IMR-90 (cell line): ENCODE measurements around the gene DISC1. TPM values are rescaled to one million over a fixed set of nuclear protein-coding genes. Genes with fewer than 3 reads are reported as not detected.
A peak's percentile ranks its signal among the peaks of the same experiment; 100 is the strongest.

ENCODE experiments used
- ATAC-seq: fragments of 200-7000 bp; cut with Tn5 transposase; 2 replicates; pipeline ENCODE4 v1.9.1; 2020; ENCODE audit warnings: low read depth, mild to moderate bottlenecking, moderate library complexity
- BruUV-seq: library from RNA; stranded (reverse); fragments of 400-500 nt; replicated peaks from 2 replicates; lab custom pipeline; 2021; lab: Mats Ljungman, UMichigan
- CTCF ChIA-PET: fragments of 300-600 bp; formaldehyde crosslinking; extraction: SDS; loops from one replicate; lab custom pipeline; 2021; ENCODE audit warnings: antibody characterized with exemption; lab: Yijun Ruan, JAX
- POLR2A ChIA-PET: fragments of 300-600 bp; sonication (Branson Sonifier 250); formaldehyde crosslinking; loops from one replicate; lab custom pipeline; 2022; ENCODE audit warnings: antibody characterized with exemption; ENCODE audit not compliant: unreplicated experiment; lab: Charles Lee
- DNase-seq: peaks from one replicate; pipeline ENCODE4 v3.0.0; 2013
- H2AFZ ChIP-seq: replicated peaks from 2 replicates; pipeline ENCODE3; 2013; ENCODE audit warnings: low read length, mild to moderate bottlenecking; ENCODE audit not compliant: poor library complexity
- H2AK5ac ChIP-seq: 2 replicates; pipeline ENCODE4 v1.6.1; 2013; ENCODE audit warnings: low read depth, low read length, inconsistent platforms
- H2AK9ac ChIP-seq: replicated peaks from 2 replicates; pipeline ENCODE3; 2013; ENCODE audit warnings: mild to moderate bottlenecking, low read depth, low read length, moderate library complexity; ENCODE audit not compliant: poor library complexity
- H2BK120ac ChIP-seq: 2 replicates; pipeline ENCODE4 v1.6.1; 2013; ENCODE audit warnings: low read depth, low read length, inconsistent platforms
- H2BK15ac ChIP-seq: 3 replicates; pipeline ENCODE4 v1.6.1; 2013; ENCODE audit warnings: low read depth, low read length, inconsistent platforms
- H2BK20ac ChIP-seq: 2 replicates; pipeline ENCODE4 v1.6.1; 2013; ENCODE audit warnings: low read depth, mild to moderate bottlenecking, inconsistent platforms, low read length, moderate library complexity
- H2BK5ac ChIP-seq: 2 replicates; pipeline ENCODE4 v1.6.1; 2013; ENCODE audit warnings: mild to moderate bottlenecking, low read depth, low read length, inconsistent platforms; ENCODE audit not compliant: poor library complexity, severe bottlenecking
- H3K14ac ChIP-seq: replicated peaks from 2 replicates; pipeline ENCODE4 v1.6.1; 2013; ENCODE audit warnings: low read depth, low read length, inconsistent platforms
- H3K18ac ChIP-seq: 2 replicates; pipeline ENCODE4 v1.6.1; 2013; ENCODE audit warnings: low read depth, low read length, control low read depth
- H3K23ac ChIP-seq: 2 replicates; pipeline ENCODE4 v1.6.1; 2013; ENCODE audit warnings: low read depth, low read length, inconsistent platforms
- H3K27ac ChIP-seq: 2 replicates; pipeline ENCODE4 v1.5.1; 2013; ENCODE audit warnings: mild to moderate bottlenecking, control low read depth, low read length; ENCODE audit not compliant: insufficient read depth
- H3K27me3 ChIP-seq: 2 replicates; pipeline ENCODE4 v1.6.1; 2013; ENCODE audit warnings: low read length; ENCODE audit not compliant: control insufficient read depth, insufficient read depth
- H3K36me3 ChIP-seq: 2 replicates; pipeline ENCODE4 v1.6.1; 2013; ENCODE audit warnings: low read length, mixed read lengths; ENCODE audit not compliant: control insufficient read depth, insufficient read depth
- H3K4ac ChIP-seq: 2 replicates; pipeline ENCODE4 v1.6.1; 2013; ENCODE audit warnings: low read depth, low read length, inconsistent platforms
- H3K4me1 ChIP-seq: 2 replicates; pipeline ENCODE4 v1.6.1; 2013; ENCODE audit warnings: low read length, mixed read lengths; ENCODE audit not compliant: control insufficient read depth, insufficient read depth
- H3K4me2 ChIP-seq: 2 replicates; pipeline ENCODE4 v1.6.1; 2013; ENCODE audit warnings: low read depth, mild to moderate bottlenecking, control low read depth, low read length, moderate library complexity
- H3K4me3 ChIP-seq: 2 replicates; pipeline ENCODE4 v1.5.1; 2013; ENCODE audit warnings: low read depth, mild to moderate bottlenecking, control low read depth, low read length, moderate library complexity; ENCODE audit not compliant: insufficient read depth
- H3K56ac ChIP-seq: 2 replicates; pipeline ENCODE4 v1.6.1; 2013; ENCODE audit warnings: low read length, inconsistent platforms; ENCODE audit not compliant: insufficient read depth; ENCODE audit errors: extremely low read depth
- H3K79me1 ChIP-seq, 2 experiments: 2 replicates each; pipeline ENCODE4 v1.6.1; 2013; ENCODE audit warnings: low read length in 2 of 2, inconsistent platforms in 1 of 2, low read depth in 1 of 2
- H3K9ac ChIP-seq: 2 replicates; pipeline ENCODE4 v1.6.1; 2013; ENCODE audit warnings: low read depth, low read length, control low read depth
- H3K9me1 ChIP-seq: 2 replicates; pipeline ENCODE4 v1.6.1; 2013; ENCODE audit warnings: low read length, inconsistent platforms; ENCODE audit not compliant: insufficient read depth
- H3K9me3 ChIP-seq: 2 replicates; pipeline ENCODE4 v1.6.1; 2013; ENCODE audit warnings: low read length; ENCODE audit not compliant: control insufficient read depth, insufficient read depth
- H4K20me1 ChIP-seq: 2 replicates; pipeline ENCODE4 v1.6.1; 2013; ENCODE audit warnings: low read length, inconsistent platforms; ENCODE audit not compliant: insufficient read depth
- H4K5ac ChIP-seq: 2 replicates; pipeline ENCODE4 v1.6.1; 2013; ENCODE audit warnings: mild to moderate bottlenecking, low read depth, low read length, control low read depth
- H4K8ac ChIP-seq, 2 experiments: 2 replicates each; pipeline ENCODE4 v1.6.1; 2013; ENCODE audit warnings: low read depth in 2 of 2, low read length in 2 of 2, control low read depth in 1 of 2, inconsistent platforms in 1 of 2
- H4K91ac ChIP-seq: 2 replicates; pipeline ENCODE4 v1.6.1; 2013; ENCODE audit warnings: low read depth, low read length, inconsistent platforms; ENCODE audit not compliant: insufficient read depth
- CEBPB ChIP-seq: IDR thresholded peaks from 2 replicates; pipeline ENCODE4 v1.6.1; 2012; ENCODE audit warnings: low read depth, low read length, improper control_type of control experiment
- CHD1 ChIP-seq: IDR thresholded peaks from 2 replicates; pipeline ENCODE4 v1.6.1; 2012; ENCODE audit warnings: low read depth, low read length, improper control_type of control experiment
- ELK1 ChIP-seq: fragments of 150-350 bp; IDR thresholded peaks from 2 replicates; pipeline ENCODE4 v1.6.1; 2016; ENCODE audit warnings: low read depth, mild to moderate bottlenecking, low read length, moderate library complexity, borderline replicate concordance
- USF2 ChIP-seq: fragments of 150-350 bp; IDR thresholded peaks from 2 replicates; pipeline ENCODE4 v1.6.1; 2017; ENCODE audit warnings: mild to moderate bottlenecking, antibody characterized with exemption, low read length, low read depth
- WGBS, 2 experiments: methylation state at CpG; one replicate each; pipeline versions ENCODE4 v1.1.5 to v1.1.7; 2013; ENCODE audit warnings: missing lambda C conversion rate in 2 of 2; ENCODE audit not compliant: insufficient read length in 1 of 2; ENCODE audit errors: extremely low coverage in 2 of 2; 5-methylcytosine and 5-hydroxymethylcytosine counted together
- dilution Hi-C: fragments of 300-500 bp; cut with HindIII; formaldehyde crosslinking; loops from one replicate; pipeline ENCODE4 v1.14.3; 2018; ENCODE audit warnings: low sequenced_read_pairs; ENCODE audit not compliant: unreplicated experiment
- in situ Hi-C: fragments of 300-500 bp; cut with MboI; formaldehyde crosslinking; loops from 3 replicates; pipeline ENCODE4 v1.14.3; 2019; ENCODE audit warnings: low sequenced_read_pairs, inconsistent platforms, mixed read lengths
- intact Hi-C: fragments of 100-400 bp; cut with micrococcal nuclease; formaldehyde crosslinking; loops from 2 replicates; pipeline ENCODE4 v1.10.0; 2022
- polyA plus RNA-seq, 3 experiments: library from polyadenylated mRNA; depleted of rRNA; stranded (reverse); fragments of >200 nt; gene quantifications; 2 replicates each; pipeline ENCODE4 v1.2.3, GENCODE V29; 2012; ENCODE audit warnings: low replicate concordance in 1 of 3
- total RNA-seq: library from RNA; depleted of rRNA; stranded (reverse); fragments of >200 nt; gene quantifications from 2 replicates; pipeline ENCODE4 v1.2.3, GENCODE V29; 2012

DISC1 gene
- total and polyA plus RNA-seq, 2 of the 4 experiments (the other 2 are of a cell fraction), result 2.2 to 7.0 TPM

- Histone ChIP-seq H4K5ac (peak overlapping the region; percentile 48; the same call in 1 of the 2 replicates), H3K23ac (peak overlapping the region; percentile 48; the same call in 1 of the 2 replicates), H3K27ac (peak overlapping the region; percentile 40; the same call in 1 of the 2 replicates), H3K4me3 (no peak overlapping the region), H2AFZ (no peak overlapping the region), H3K9me1 (peaks cover 7% of the 10 kb centered on the region), H4K20me1 (no peaks in the 10 kb centered on the region), H2BK20ac (peak overlapping the region; percentile 56; the same call in 1 of the 2 replicates), H2BK5ac (no peak overlapping the region), H3K9me3 (no peaks in the 10 kb centered on the region), H3K9ac (no peak overlapping the region), H2BK15ac (peak overlapping the region; percentile 36; the same call in 1 of the 3 replicates), H3K4me1 (peaks cover 20% of the 10 kb centered on the region), H3K4me2 (0 out of 2 replicates have a peak overlapping the region, but pooled peaks have one; percentile 42), H3K36me3 (peaks cover 3% of the 10 kb centered on the region; the same call in 1 of the 2 replicates), H3K4ac (peak overlapping the region; percentile 36; the same call in 1 of the 2 replicates), H2AK5ac (no peak overlapping the region), H3K27me3 (no peaks in the 10 kb centered on the region), H3K79me1 (no peaks in the 10 kb centered on the region), H2AK9ac (no peak overlapping the region), H4K8ac (no peak overlapping the region; a peak in 1 of 4 replicates), H3K56ac (no peak overlapping the region), H3K18ac (peak overlapping the region; percentile 77), H4K91ac (peak overlapping the region; percentile 20; the same call in 1 of the 2 replicates), H2BK120ac (peak overlapping the region; percentile 37; the same call in 1 of the 2 replicates), H3K14ac (peak overlapping the region; percentile 46; the same call in 1 of the 2 replicates)
- dilution Hi-C loops, result no loop called here
- DNase-seq (peak; percentile 65), ATAC-seq (peak; percentile 67)
- in situ Hi-C loops, result no loop called here
- ChIA-PET POLR2A (interaction anchor here (0.6 kb wide), 1 partner anchor 101 kb away, joined by 3 read pairs; no protein-coding TSS in a partner anchor), CTCF (no interaction called here)
- no TSS peak for BruUV-seq
- intact Hi-C loops, result no loop called here
- WGBS, 2 experiments, result no CpG with 5 or more reads among the region's 1 CpG
- no peak for TF ChIP-seq ELK1
- peak; percentile 52; the same call in 1 of the 2 replicates for TF ChIP-seq CEBPB
- peak; percentile 10; the same call in 1 of the 2 replicates for TF ChIP-seq USF2
- TF ChIP-seq CHD1, result no peak
Observed at GRCh38 chr1:231702804-231703203, 76.2 kb downstream of the DISC1 start.
